ENCODE measurements around the gene DPYSL5.

Gene DPYSL5

GRCh38 chr2:26925100-26925791 is 77.3 kb downstream of the DPYSL5 start:
- Histone ChIP-seq H3K4me3 (ENCODE audit: low read depth, low read length) (no peak overlapping the region), H3K27ac (no peak overlapping the region), H3K36me3 (peaks cover 61% of the 10 kb centered on the region), H3K9me3 (ENCODE audit: severe bottlenecking) (no peaks in the 10 kb centered on the region), H3K27me3 (ENCODE audit: insufficient read depth, low read depth, severe bottlenecking) (no peaks in the 10 kb centered on the region)
- DNase-seq = no peak
- no peak for TF ChIP-seq CTCF (IDR thresholded peaks at IDR 0.05; ENCODE audit: low read depth, low read length)

GRCh38 chr2:26927221-26927620 is 79.3 kb downstream of the DPYSL5 start:
- Histone ChIP-seq H3K4me3 (ENCODE audit: low read depth, low read length) (no peak overlapping the region), H3K27me3 (ENCODE audit: insufficient read depth, low read depth, severe bottlenecking) (no peaks in the 10 kb centered on the region), H3K36me3 (peaks cover 63% of the 10 kb centered on the region), H3K27ac (no peak overlapping the region), H3K9me3 (ENCODE audit: severe bottlenecking) (no peaks in the 10 kb centered on the region)
- TF ChIP-seq CTCF (IDR thresholded peaks at IDR 0.05; ENCODE audit: low read depth, low read length) = no peak
- DNase-seq = no peak

GRCh38 chr2:26932974-26933373 is 85.0 kb downstream of the DPYSL5 start:
- no peaks in the 10 kb centered on the region for H3K9me3 ChIP-seq (ENCODE audit: severe bottlenecking)
- no peaks in the 10 kb centered on the region for H3K27me3 ChIP-seq (ENCODE audit: insufficient read depth, low read depth, severe bottlenecking)
- no peak overlapping the region for H3K4me3 ChIP-seq (ENCODE audit: low read depth, low read length)
- no peak for TF ChIP-seq CTCF (IDR thresholded peaks at IDR 0.05; ENCODE audit: low read depth, low read length)
- DNase-seq = no peak
- peaks cover 67% of the 10 kb centered on the region for H3K36me3 ChIP-seq
- H3K27ac ChIP-seq = no peak overlapping the region

- H3K9me3 ChIP-seq (ENCODE audit: severe bottlenecking) = no peaks in the 10 kb centered on the region
- TF ChIP-seq CTCF (IDR thresholded peaks at IDR 0.05; ENCODE audit: low read depth, low read length) = no peak
- no peak overlapping the region for H3K4me3 ChIP-seq (ENCODE audit: low read depth, low read length)
- no peak overlapping the region for H3K27ac ChIP-seq
- H3K27me3 ChIP-seq (ENCODE audit: insufficient read depth, low read depth, severe bottlenecking) = no peaks in the 10 kb centered on the region
- H3K36me3 ChIP-seq = peaks cover 64% of the 10 kb centered on the region
- no peak for DNase-seq
Measured at GRCh38 chr2:26933431-26934334, 85.8 kb downstream of the DPYSL5 start.

GRCh38 chr2:26934335-26934724 is 86.4 kb downstream of the DPYSL5 start:
- Histone ChIP-seq H3K36me3 (peaks cover 57% of the 10 kb centered on the region), H3K4me3 (ENCODE audit: low read depth, low read length) (no peak overlapping the region), H3K9me3 (ENCODE audit: severe bottlenecking) (no peaks in the 10 kb centered on the region), H3K27ac (no peak overlapping the region), H3K27me3 (ENCODE audit: insufficient read depth, low read depth, severe bottlenecking) (no peaks in the 10 kb centered on the region)
- TF ChIP-seq CTCF (IDR thresholded peaks at IDR 0.05; ENCODE audit: low read depth, low read length) = no peak
- no peak for DNase-seq
